Measurements from ENCODE around the gene PHACTR2.
A peak's percentile ranks its signal among the peaks of the same experiment; 100 is the strongest.
"Not testable (repeated sequence)": the region's sequence is repeated elsewhere in the genome, so short reads cannot be mapped to it uniquely, and the experiment has no call there.

Gene PHACTR2

GRCh38 chr6:143657809-143658208 lies 20.0 kb upstream of the PHACTR2 start:
- CTCF ChIA-PET, result no interaction called here
- DNase-seq, result no peak
- Mint-ChIP-seq H3K27ac (no peak overlapping the region), H3K4me3 (no peak overlapping the region), H3K4me1 (no peaks in the 10 kb centered on the region), H3K9me3 (peaks cover 15% of the 10 kb centered on the region), H3K36me3 (peaks cover 7% of the 10 kb centered on the region), H3K27me3 (no peaks in the 10 kb centered on the region)

- DNase-seq, H3K36me3 Mint-ChIP-seq, CTCF ChIA-PET, H3K27ac Mint-ChIP-seq, H3K4me1 Mint-ChIP-seq, H3K27me3 Mint-ChIP-seq, H3K4me3 Mint-ChIP-seq: not testable (repeated sequence)
- H3K9me3 Mint-ChIP-seq, result peaks cover 19% of the 10 kb centered on the region
Measured at GRCh38 chr6:143660170-143660569, 17.6 kb upstream of the PHACTR2 start.

GRCh38 chr6:143664171-143664570 lies 13.6 kb upstream of the PHACTR2 start:
- no peak for DNase-seq
- Mint-ChIP-seq H3K4me1 (no peaks in the 10 kb centered on the region), H3K4me3 (no peak overlapping the region), H3K9me3 (peaks cover 42% of the 10 kb centered on the region), H3K36me3 (peaks cover 9% of the 10 kb centered on the region), H3K27ac (no peak overlapping the region), H3K27me3 (no peaks in the 10 kb centered on the region)
- CTCF ChIA-PET, result interaction anchor here (1.3 kb wide), 1 partner anchor 276 kb away, joined by 4 read pairs; no protein-coding TSS in a partner anchor

- DNase-seq, CTCF ChIA-PET, H3K4me3 Mint-ChIP-seq, H3K27ac Mint-ChIP-seq, H3K4me1 Mint-ChIP-seq, H3K36me3 Mint-ChIP-seq, H3K27me3 Mint-ChIP-seq: not testable (repeated sequence)
- peaks cover 35% of the 10 kb centered on the region for H3K9me3 Mint-ChIP-seq
Measured at GRCh38 chr6:143666007-143666406, 11.8 kb upstream of the PHACTR2 start.

GRCh38 chr6:143669483-143669882 lies 8.3 kb upstream of the PHACTR2 start:
- H3K4me1 Mint-ChIP-seq, DNase-seq, H3K27ac Mint-ChIP-seq, H3K4me3 Mint-ChIP-seq, H3K36me3 Mint-ChIP-seq, H3K27me3 Mint-ChIP-seq, CTCF ChIA-PET: not testable (repeated sequence)
- peaks cover 29% of the 10 kb centered on the region for H3K9me3 Mint-ChIP-seq

- H3K27ac Mint-ChIP-seq, result no peak overlapping the region
Measured at GRCh38 chr6:143673669-143674068, 4.1 kb upstream of the PHACTR2 start.

GRCh38 chr6:143674483-143675381 lies 3.0 kb upstream of the PHACTR2 start:
- DNase-seq, result no peak
- Mint-ChIP-seq H3K4me3 (no peak overlapping the region), H3K9me3 (peaks cover under 1% of the 10 kb centered on the region), H3K27ac (no peak overlapping the region), H3K36me3 (no peaks in the 10 kb centered on the region), H3K27me3 (peaks cover 29% of the 10 kb centered on the region), H3K4me1 (peaks cover 12% of the 10 kb centered on the region)
- CTCF ChIA-PET, result no interaction called here

More at GRCh38 chr6:143673669-143674068, 4.1 kb upstream of the PHACTR2 start:
- DNase-seq, result no peak
- H3K27me3 Mint-ChIP-seq, result peaks cover 23% of the 10 kb centered on the region
- no peaks in the 10 kb centered on the region for H3K36me3 Mint-ChIP-seq
- H3K4me1 Mint-ChIP-seq, result peaks cover 5% of the 10 kb centered on the region
- CTCF ChIA-PET, result no interaction called here
- peaks cover 9% of the 10 kb centered on the region for H3K9me3 Mint-ChIP-seq
- no peak overlapping the region for H3K4me3 Mint-ChIP-seq

- no peak overlapping the region for H3K27ac Mint-ChIP-seq
- H3K9me3 Mint-ChIP-seq, result no peaks in the 10 kb centered on the region
- H3K36me3 Mint-ChIP-seq, result no peaks in the 10 kb centered on the region
- DNase-seq, result no peak
- peaks cover 29% of the 10 kb centered on the region for H3K27me3 Mint-ChIP-seq
- peaks cover 12% of the 10 kb centered on the region for H3K4me1 Mint-ChIP-seq
- CTCF ChIA-PET, result no interaction called here
- H3K4me3 Mint-ChIP-seq, result no peak overlapping the region
Measured at GRCh38 chr6:143675382-143675900, 2.3 kb upstream of the PHACTR2 start.

- H3K4me1 Mint-ChIP-seq, result peaks cover 12% of the 10 kb centered on the region
- CTCF ChIA-PET, result no interaction called here
- H3K9me3 Mint-ChIP-seq, result no peaks in the 10 kb centered on the region
- H3K4me3 Mint-ChIP-seq, result no peak overlapping the region
- no peaks in the 10 kb centered on the region for H3K36me3 Mint-ChIP-seq
- no peak for DNase-seq
- H3K27ac Mint-ChIP-seq, result no peak overlapping the region
- H3K27me3 Mint-ChIP-seq, result peaks cover 29% of the 10 kb centered on the region
Measured at GRCh38 chr6:143675946-143676345, 1.8 kb upstream of the PHACTR2 start.

GRCh38 chr6:143676437-143677045 lies 1.2 kb upstream of the PHACTR2 start:
- Mint-ChIP-seq H3K4me3 (no peak overlapping the region), H3K27ac (no peak overlapping the region), H3K36me3 (no peaks in the 10 kb centered on the region), H3K9me3 (no peaks in the 10 kb centered on the region), H3K27me3 (peaks cover 29% of the 10 kb centered on the region), H3K4me1 (peaks cover 12% of the 10 kb centered on the region)
- CTCF ChIA-PET, result interaction anchor here (0.6 kb wide), 1 partner anchor 164 kb away, joined by 3 read pairs; no protein-coding TSS in a partner anchor
- no peak for DNase-seq

GRCh38 chr6:143677577-143677890 lies 231 bp upstream of the PHACTR2 start:
- Mint-ChIP-seq H3K4me1 (peaks cover 12% of the 10 kb centered on the region), H3K4me3 (no peak overlapping the region), H3K9me3 (no peaks in the 10 kb centered on the region), H3K36me3 (no peaks in the 10 kb centered on the region), H3K27me3 (peaks cover 29% of the 10 kb centered on the region), H3K27ac (no peak overlapping the region)
- CTCF ChIA-PET, result no interaction called here
- no peak for DNase-seq

- peaks cover 29% of the 10 kb centered on the region for H3K27me3 Mint-ChIP-seq
- CTCF ChIA-PET, result interaction anchor here (0.9 kb wide), 1 partner anchor 10 kb away, joined by 4 read pairs; no protein-coding TSS in a partner anchor
- DNase-seq, result no peak
- H3K36me3 Mint-ChIP-seq, result no peaks in the 10 kb centered on the region
- peaks cover 4% of the 10 kb centered on the region for H3K9me3 Mint-ChIP-seq
- H3K4me1 Mint-ChIP-seq, result peaks cover 12% of the 10 kb centered on the region
- no peak overlapping the region for H3K27ac Mint-ChIP-seq
- H3K4me3 Mint-ChIP-seq, result peak overlapping the region; percentile 69
Measured at GRCh38 chr6:143679041-143679440, 1.3 kb downstream of the PHACTR2 start.

GRCh38 chr6:143680141-143680540 lies 2.4 kb downstream of the PHACTR2 start:
- H3K4me1 Mint-ChIP-seq, result peaks cover 12% of the 10 kb centered on the region
- CTCF ChIA-PET, result no interaction called here
- no peak overlapping the region for H3K27ac Mint-ChIP-seq
- no peak for DNase-seq
- H3K9me3 Mint-ChIP-seq, result peaks cover 4% of the 10 kb centered on the region
- H3K36me3 Mint-ChIP-seq, result no peaks in the 10 kb centered on the region
- no peak overlapping the region for H3K4me3 Mint-ChIP-seq
- peaks cover 22% of the 10 kb centered on the region for H3K27me3 Mint-ChIP-seq

- Mint-ChIP-seq H3K27me3 (peaks cover 15% of the 10 kb centered on the region), H3K36me3 (no peaks in the 10 kb centered on the region), H3K4me3 (no peak overlapping the region), H3K27ac (no peak overlapping the region), H3K9me3 (peaks cover 4% of the 10 kb centered on the region), H3K4me1 (peaks cover 12% of the 10 kb centered on the region)
- CTCF ChIA-PET, result no interaction called here
- no peak for DNase-seq
Measured at GRCh38 chr6:143682805-143683204, 5.0 kb downstream of the PHACTR2 start.

- Mint-ChIP-seq H3K4me1 (no peaks in the 10 kb centered on the region), H3K27me3 (no peaks in the 10 kb centered on the region), H3K4me3 (no peak overlapping the region), H3K36me3 (no peaks in the 10 kb centered on the region), H3K9me3 (peaks cover 4% of the 10 kb centered on the region), H3K27ac (no peak overlapping the region)
- DNase-seq, result no peak
- CTCF ChIA-PET, result no interaction called here
Measured at GRCh38 chr6:143684486-143684885, 6.7 kb downstream of the PHACTR2 start.
